Occipital lobe (tissue), 2 donors: ENCODE measurements around the gene PDZD4. TPM values are rescaled to one million over a fixed set of nuclear protein-coding genes. Genes with fewer than 3 reads are reported as not detected.
"Not testable (repeated sequence)": the region's sequence is repeated elsewhere in the genome, so short reads cannot be mapped to it uniquely, and the experiment has no call there.

ENCODE experiments used
- DNase-seq: peaks from one replicate; lab custom pipeline; 2025; lab: John Stamatoyannopoulos, UW
- total RNA-seq: library from RNA; depleted of rRNA; stranded (reverse); fragments of >200 nt; gene quantifications from one replicate; pipeline ENCODE4 v1.2.3, GENCODE V29; 2014

PDZD4 gene
- total RNA-seq, 1 donor from 2014 or later, result 148 TPM

DNA sequence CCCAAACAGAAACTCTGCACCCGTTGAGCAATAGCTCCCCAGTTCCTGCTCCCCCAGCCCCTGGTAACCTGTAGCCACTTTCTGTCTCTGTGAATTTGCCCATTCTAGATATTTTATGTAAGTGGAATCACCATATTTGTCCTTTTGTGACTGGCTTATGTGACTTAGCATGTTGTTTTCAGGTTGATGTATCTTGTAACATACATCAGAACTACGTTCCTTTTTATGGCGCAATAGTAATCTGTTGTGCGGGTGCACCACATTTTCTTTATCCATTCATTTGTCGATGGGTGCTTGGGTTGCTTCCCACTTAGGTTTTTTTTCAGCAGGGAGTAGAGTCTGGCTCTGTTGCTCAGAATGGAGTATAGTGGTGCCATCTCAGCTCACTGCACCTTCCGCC lies 6.6 kb upstream of the PDZD4 start:
- DNase-seq, result no peak

DNA sequence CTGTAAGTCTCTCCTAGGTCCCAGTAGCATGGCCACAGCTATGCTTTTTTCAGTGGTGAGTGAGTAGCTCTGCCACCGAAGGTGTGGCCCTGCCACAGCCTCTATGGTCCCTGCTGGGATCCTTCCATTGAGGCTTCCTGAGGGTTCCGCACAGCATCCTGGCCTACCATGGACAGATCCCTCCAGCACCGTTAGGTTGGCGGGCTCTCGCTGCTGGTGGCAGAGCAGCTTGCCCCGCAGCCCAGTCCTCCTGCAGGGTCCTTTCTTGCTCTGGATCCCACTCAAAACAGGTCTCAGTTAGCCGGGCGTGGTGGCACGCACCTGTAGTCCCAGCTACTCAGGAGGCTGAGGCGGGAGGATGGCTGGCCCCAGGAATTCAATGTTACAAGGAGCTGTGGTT lies 2.4 kb upstream of the PDZD4 start:
- DNase-seq, result no peak

DNA sequence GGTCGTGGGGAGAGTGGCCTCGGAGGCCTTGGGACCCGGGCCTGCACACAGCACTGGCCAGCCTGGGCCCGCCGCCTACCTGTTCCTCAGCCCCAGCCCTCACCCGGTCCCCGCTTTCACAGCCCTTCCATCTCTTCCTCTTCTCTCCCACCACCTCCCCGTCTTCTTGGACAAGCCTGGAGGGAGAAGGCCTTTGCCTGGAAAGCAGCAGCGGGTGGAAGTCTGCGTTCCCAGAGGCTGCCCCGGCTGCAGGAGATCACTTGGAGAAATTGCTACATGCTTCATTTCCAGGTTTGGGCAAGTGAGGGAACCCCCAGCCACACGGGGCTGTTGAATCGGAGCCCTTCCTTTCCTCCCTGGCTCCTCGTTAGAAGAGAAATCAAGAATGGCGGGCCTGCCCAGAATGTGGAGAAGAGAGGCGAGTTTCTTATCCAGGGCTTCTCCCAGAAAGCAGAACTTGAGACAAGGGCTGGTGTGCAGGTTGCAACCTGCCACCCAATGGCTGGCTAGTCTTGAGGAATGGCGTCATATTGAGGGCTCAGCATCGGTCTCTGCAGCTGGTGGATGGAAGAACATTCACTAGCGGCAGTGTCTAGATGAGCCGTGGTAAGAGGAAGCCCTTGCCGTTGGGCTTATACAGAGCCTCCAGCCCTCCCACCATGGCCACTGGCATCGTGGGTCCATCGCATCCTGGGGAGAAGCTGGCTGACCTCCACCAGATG lies 1.2 kb upstream of the PDZD4 start:
- no peak for DNase-seq

DNA sequence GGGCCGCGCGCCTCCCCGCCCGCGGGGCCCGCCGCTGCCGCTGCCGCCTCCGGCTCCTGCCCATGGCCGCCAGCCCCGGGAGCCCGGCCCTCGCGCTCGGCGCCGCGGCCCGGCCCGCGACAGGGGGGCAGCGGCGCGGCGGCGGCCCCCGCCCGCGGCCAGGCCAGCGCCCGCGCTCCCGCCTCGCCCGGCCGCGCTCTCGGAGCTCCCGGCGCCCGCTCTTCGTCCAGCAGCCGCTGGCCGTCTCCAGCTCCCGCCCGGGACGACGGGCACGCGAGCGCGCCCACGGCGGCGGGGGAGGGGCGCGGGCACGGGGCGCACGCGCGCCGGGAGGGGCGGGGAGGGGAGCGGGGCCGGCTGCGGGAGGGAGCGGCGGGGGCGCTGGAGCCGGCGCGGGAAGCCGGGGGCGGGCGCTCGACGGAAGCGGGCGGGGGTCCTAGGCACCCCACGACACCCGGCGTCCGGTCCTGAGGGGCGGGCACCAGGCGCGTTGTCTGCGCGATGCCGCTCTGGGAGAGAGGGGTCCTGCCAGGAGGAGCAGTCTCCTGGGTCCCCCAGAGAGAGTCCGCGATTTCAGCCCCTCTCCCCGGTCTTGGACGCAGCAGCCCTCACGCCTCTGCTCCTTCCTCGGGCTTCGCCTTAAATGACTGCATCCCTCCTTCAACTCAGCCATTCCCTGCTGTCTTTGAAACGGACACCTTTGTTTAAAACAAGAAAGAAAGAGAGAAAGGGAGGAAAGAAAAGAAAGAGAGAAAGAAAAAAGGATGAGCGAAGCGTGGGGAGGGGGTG lies 490 bp upstream of the PDZD4 start:
- DNase-seq, result no peak

DNA sequence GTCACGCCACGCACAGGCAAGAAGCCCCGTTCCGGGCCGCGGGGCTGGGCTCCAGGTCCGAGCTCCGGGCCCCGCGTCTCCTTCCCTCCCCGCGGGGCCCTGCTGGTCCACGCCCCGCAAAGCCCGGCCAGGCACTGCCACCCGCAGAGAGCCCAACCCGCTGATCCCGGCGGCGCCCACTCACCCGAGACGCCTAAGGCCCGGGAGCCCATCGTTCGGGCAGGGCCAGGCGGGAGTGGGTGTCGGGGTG lies 870 bp downstream of the PDZD4 start:
- no peak for DNase-seq

DNA sequence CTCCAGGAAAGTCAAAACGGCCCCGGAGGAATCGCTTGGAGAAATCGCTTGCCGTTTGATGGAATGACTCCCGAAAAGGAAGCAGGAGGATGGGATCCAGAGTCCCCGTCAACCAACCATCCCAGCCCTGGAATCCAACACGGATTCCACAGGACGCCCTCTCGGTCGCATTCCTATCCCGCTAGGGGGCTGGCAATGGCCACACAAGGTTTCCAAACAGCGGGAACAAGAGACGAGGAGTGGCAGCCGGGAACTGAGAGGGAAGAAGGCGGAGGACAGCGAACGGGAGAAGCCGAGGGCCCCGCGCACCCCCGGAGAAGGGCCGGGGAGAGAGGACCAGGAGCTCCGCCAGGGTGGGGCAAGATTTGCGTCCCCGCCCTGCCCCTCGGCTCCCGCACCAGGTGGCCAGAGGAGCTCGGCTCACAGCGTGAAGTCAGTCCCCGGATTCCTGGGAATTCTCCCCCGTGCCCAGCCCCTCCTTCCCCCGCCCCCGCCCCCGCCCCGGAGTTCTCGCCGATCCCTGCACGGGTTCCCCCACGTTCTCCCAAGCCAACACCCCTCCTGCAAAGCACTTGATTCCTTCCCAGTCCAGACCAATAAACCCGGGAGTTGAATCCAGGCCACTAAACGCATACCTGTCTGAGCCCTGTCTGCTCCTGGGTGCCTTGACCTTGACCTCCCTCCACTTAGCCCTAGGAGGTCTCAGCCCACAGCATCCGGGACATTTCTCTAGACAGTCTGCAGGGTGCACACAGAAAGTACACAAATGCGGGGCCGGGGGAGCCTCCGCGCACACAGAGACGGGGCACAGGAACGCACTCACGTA lies 1.4 kb downstream of the PDZD4 start:
- DNase-seq, result no peak

DNA sequence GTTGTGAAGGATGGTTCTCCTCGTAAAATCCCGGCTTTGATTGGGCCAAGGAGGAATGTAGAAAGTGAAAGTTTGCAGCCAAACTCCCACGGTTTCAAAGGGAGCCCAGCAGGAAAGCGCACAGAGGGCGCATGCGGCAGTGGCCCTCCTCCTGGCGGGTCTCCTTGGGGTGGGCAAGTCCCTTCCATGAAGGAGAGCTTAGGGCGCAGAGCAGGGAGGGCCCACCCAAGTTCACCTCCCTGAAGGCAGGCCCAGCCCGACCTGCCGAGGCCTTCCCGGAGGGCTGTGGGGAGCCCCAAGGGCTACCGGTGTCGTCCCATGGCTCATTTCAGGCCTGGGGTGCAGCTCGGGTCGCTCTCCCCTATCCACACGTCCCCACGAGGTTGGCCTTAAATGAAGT lies 2.0 kb downstream of the PDZD4 start:
- DNase-seq, result no peak

DNA sequence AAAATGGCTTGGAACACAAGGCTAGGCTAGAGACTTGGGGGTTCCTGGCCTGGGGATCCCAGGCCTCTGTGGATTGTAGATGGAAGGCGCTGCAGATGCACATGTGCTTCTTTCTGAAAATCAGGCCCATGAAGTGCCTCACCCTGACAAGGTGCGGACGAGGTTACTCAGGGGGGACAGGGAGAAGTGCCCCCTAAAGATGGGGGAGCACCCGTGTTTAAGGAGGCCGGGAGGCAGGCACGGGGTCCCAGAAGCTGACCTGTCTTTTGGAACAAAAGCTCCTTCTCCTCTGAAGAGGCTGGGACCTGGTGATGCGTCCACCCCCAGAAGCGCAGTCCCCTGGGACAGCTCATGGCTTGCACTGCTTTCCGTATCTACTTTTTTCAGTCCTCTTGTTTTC lies 2.4 kb downstream of the PDZD4 start:
- DNase-seq, result no peak

DNA sequence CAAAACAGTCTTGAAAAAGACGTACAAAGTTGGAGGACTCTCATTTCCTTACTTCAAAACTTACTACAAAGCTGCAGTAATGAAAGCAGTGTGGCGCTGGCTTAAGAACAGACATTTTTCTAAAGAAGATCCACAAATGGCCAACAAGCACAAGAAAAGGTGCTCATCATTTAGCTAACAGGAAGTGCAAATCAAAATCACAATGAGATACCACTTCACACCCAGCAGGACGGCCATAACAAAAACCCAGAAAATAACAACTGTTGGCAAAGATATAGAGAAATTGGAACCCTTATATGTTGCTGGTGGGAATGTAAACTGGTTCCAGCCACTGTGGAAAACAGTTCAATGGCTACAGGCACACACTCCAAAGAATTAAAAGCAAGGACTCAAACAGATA lies 3.3 kb downstream of the PDZD4 start:
- no peak for DNase-seq

DNA sequence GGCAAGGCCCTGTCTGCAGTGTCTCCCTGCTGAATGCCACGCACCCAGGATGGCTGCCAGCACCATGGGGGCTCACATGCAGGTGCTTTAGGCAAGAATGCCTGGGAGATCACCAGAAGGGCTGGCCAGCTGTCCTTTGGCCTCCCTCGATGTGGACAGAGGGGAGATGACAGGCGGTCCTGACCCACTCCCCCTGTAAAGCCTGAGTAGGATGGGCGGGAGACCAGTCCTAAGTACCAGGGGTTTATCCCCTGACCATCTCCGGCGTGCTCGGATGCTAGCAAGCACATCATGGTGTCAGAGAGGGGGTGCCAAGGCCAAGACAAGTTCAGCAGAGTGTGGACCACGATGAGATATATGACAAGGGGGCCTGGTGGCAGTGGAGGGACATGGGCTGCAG lies 5.3 kb downstream of the PDZD4 start:
- no peak for DNase-seq

DNA sequence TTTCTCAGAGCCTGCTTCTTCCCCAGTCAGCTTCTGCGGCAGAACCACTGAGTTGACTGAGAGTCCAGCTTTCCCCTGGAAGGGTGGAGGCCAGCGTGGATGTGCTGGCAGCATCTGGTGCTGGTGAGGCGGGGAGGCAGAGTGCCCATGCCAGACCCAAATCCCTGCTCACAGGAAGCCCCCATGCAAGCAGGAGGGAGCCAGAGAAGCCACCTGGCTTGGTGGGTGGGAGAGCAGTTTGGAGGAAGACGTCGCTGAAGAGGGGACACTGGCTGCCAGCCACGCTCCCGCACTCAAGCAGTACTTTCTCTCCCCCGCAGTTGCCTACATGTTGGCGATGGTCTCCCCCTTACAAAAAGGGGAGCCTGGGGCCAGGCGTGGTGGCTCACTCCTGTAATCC lies 6.0 kb downstream of the PDZD4 start:
- no peak for DNase-seq

DNA sequence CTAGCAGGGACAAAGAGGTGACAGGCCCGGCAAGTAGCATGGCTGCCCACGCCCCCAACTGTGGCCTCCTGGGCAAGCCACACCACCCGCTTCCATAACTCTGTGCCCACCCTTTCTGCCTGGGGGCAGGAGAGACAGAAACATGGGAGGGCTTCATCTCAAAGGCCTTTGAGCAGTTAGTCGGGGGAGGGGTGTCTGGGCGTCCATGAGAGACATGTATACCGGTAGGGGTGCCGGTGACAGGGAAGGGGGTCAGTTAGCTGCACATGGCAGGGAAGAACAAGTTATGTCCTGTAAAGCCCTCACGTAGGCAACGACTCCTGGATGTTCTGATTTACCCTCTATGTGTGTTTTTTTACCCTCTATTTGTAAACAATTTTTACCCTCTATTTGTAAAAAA lies 9.3 kb downstream of the PDZD4 start:
- DNase-seq, result no peak

DNA sequence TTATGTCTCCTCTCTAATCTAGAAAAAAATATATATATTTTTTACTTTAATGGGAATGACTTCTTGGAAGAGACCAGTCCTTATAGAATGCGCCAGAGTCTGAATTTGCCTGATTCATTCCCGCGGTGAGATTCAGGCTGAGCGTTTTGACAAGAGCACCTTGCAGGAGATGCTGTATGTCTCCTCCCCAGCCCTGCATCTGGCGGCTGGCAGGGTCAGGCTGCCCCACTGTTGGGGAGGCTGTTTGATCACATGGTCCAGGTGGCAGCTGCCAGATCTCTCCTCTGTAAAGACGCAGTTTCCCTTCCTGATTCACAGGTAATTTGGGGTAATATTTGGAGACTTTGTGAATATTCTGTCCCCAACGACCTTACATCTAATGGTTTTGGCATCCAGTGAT lies 9.7 kb downstream of the PDZD4 start:
- DNase-seq, result no peak

DNA sequence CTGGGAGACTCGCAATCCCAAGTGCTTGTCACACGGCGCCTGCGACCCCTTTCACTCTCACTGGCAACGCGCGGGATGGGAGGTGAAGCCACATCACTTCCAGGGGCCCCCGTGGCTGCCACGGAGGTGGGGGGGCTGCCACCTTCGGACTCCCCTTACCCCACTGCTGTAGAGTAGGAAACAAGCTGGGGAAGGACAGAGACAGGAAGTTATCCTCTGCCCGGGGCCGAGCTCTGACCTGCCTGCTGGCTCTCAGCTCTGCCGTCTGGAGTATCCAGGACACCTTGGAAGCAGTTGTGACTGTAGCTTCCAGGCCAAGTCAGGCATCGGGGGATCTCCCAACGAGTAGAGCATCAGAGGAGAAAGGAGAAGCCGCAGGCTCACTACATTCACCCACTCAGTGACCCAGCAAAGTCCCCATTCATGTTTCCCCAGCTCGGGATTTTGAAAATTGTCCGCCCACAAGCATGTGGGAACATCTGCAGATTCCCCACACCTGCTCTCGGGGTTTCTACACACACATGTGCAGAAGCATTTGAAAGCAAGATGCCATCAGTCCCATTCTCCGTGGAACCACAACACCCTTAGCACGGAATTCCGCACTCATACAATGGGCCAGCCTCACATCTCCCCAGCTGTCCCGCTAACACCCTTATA lies 10.8 kb downstream of the PDZD4 start:
- no peak for DNase-seq

DNA sequence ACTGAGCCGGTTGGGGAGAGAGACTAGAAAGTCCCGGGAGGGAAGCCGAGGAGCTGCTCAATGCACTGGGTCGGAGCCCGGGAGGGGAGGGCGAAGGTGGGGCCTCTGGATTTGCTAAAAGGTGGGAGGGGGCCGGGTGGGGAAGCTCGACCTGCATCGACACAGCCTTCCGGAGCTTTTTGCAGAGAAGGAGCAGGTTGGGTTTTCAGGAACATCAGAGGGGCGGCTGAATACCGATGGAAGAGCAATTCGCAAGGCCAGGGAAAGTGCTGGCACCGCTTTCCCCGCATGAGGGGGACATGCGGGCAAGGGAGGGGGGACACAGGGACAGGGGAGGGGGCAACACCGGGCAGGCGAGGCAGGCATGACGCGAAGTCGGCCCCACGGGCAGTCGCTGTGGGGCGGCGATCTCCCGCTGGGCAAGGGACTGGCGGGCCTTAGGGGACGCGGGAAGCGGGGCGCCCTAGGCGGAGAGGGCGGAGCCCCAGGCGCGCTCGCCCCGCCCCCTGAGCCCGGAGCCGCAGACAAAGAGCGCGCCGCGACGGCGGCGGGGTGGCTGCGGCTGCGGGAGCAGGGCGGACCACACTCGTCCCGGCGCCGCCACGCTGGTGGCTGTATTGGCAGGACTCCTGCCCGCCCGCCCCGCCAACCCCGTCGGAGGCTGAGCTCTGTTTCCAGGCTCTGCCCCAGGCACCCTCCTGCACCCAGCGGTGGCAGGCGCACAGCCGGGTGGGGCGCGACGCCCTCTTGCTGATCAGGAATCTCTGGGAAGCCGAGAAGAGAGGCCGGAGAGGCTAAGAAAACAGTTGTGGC lies 11.6 kb downstream of the PDZD4 start:
- no peak for DNase-seq

DNA sequence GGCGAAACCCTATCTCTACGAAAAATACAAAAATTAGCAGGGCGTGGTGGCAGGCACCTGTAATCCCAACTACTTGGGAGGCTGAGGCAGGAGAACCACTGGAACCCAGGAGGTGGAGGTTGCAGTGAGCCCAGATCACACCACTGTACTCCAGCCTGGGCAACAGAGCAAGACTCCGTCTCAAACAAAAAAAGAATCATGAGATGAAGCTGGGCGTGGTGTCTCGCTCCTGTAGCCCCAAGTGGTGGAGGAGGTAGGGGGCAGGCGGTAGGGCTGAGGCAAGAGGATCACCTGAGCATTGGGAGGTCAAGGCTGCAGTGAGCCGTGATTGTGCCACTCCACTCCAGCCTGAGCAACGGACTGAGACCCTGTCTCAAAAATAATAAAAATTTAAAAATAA lies 12.3 kb downstream of the PDZD4 start:
- DNase-seq, result not testable (repeated sequence)

DNA sequence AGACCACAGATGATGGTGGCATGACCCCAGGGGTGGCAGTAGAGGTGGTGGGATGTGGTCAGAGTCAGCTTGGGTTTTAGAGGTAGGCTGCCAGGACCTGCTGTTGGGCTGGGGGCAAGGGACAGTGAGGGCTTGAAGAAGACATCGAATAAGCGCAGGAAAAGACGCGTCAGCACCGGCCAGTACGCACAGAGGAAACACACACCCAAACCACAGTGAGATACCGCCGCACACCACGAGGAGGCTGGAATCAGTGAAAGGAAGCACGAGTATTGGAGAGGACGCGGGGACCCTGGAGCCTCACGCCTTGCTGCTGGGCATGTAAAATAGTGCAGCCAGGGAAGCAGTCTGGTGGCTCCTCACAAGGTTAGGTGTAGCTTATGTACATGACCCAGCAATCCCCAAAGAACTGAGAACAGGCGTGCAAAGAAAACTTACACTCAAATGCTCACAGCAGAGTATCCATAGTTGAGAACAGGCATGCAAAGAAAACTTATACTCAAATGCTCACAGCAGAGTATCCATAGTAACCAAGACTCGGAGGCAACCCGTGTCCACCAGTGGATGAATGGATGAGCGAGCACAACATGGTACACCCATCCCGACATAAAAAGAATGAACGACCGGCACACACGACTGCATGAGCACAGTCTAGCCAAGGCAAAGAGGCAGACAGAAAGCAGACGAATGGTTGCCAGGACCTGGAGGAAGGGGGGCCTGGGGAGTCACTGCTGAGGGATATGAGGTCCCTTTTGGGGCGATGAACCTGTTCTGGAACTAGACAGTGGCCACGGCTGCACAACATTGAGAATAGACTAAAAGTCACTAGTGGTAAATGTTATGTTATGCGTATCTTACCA lies 13.3 kb downstream of the PDZD4 start:
- no peak for DNase-seq

DNA sequence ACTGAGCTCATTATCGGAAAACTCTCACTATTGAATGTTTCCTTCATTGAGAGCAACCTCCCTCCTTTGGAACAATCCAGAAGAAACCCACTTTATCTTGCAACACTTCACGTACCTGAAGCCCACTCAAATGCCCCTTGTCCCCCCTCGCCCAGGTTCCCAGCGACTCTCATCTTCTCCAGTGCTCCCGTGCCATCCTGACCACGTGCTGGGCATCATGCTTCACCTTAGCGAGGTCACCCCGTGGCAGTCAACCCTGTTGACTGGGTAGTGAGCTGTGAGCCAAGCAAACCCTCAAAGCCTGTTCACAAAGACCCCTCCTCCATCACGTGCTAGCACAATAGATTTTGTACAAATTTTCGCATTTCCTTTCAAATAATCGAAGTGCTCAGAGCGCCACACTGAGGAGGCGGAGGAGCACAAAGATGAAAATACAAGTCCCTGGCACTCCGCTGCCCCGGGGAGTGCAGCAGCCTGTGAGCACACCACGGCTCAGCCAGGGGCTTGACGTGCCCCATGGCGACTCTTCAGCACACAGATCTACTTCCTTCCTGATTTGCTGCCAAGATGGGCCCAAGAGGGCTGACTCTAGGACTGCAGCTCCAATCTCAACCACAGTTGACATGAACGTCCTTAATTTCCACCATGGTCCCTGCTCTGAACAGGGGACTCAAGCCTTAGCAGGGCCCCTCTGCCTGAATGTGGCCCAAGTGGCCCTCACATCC lies 15.6 kb downstream of the PDZD4 start:
- no peak for DNase-seq

DNA sequence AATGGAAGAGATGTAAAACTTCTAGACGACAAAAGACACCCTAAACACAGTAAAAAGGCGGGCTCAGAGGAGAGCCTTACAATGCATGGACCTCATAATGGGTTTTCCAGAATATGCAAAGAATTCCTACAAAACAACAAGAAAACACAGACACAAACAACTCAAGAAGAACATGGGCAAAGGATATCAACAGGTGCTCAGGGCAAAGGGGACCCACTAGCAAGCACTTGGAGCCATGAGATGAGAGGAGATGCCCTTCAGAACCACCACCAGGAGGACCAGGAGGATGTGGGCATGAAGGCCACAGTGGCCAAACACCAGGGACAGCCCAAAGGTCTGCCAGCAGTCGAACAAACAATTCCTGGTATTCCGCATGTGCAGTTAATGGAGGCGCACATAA lies 17.2 kb downstream of the PDZD4 start:
- DNase-seq, result no peak

DNA sequence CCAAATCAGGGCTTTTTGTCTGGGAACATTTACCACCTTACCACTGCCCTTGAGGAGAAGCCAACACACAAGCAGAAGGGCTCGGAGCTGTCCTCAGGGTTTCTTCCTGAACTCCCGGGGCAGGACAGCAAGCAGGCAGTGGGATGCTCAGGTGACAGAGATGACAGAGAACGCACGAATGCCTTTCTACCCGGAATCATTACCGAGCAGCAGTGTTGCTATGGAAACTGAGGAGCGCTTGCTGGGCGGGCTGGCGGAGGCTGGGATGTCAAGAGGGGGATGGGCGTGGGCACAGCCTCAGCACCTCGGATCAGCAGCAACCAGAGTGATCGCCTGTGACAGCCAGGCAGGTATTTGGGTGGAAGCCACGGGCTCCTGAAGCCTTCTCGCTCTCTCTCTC lies 18.1 kb downstream of the PDZD4 start:
- DNase-seq, result no peak
